GM19025 (cell line): ENCODE measurements around the gene FLRT2.

Experiments used
- ATAC-seq: cut with Tn5 transposase; IDR thresholded peaks from one replicate; pipeline ENCODE4 v1.9.1; 2021; ENCODE audit warnings: mild to moderate bottlenecking, low read depth, moderate library complexity; ENCODE audit not compliant: unreplicated experiment

The FLRT2 gene

GRCh38 chr14:85530626-85531025, 682 bp downstream of the FLRT2 start:
- no peak for ATAC-seq

- no peak for ATAC-seq
These were observed 1.2 kb downstream of the FLRT2 start for GRCh38 chr14:85531141-85531586.

GRCh38 chr14:85531587-85532373, 1.8 kb downstream of the FLRT2 start:
- ATAC-seq, result no peak

DNA sequence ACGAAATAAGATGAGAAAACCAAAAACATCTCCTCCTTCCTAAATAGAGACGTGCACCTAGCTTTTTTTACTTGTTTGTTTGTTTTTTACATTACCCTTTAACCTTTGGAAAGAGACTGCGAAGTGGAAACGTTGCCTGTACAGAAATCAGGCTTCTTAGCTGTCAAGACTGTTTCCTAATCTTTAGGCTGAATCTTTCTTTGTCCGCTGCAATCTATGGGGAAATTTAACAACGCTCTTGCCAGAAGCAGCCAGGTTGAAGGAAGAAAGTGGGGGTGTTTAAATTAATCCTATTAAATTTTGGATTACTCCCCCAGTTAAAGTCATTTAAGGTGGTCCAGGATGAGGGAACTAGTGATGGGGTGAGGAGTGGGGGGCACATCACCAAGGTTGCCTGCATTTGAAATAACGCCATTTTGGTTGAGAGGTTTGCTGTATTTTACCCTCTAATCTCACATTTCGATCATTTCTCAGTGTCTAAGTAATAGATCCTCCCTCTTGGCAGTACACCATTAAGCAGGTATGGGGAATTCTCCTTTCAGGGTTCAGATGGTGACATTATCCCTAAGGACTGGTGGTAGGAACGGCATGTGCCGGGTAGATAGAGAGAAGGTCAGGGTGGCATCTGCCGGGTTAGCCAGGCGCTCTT, 2.6 kb downstream of the FLRT2 start:
- no peak for ATAC-seq

DNA sequence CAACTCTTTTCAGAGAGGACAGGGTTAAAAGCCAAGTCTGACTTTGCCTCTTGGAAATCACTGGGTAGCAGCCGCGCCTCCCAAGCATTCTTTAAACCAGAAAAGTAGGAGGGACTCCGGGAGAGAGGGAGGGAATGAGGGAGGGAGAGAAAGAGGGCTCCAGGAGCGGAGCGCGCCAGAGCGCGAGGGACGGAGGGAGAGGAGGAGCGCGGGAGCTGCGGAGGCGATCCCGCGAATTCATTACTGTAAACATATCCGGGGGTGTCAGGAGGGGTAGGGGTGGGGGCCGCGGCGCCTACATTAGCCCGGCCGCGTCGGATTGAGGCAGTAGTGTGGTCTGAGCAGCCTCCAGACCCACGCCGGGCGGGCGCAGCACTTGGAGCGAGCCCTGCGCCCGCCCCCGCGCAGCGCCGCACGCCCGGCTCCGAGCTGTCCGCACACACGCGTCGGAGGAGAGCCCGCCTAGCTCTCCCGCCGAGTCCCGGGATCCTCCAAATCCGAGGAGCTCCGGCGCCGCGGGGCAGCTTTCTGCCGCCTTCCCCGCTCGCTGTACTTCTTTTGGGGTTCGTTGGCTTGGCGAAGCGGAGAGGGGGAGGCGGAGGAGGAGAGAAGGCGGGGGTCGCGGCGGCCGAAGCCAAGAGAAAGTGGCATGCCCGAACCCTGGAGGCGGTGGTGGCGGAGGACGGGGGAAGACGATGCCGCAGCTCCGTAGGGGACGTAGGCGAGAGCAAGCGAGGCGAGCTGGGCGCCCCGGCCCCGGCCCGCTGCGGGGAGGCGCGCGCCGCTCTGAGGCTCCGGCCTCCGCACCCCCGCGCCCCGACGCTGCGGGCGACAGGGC, 3.3 kb downstream of the FLRT2 start:
- ATAC-seq, result no peak

DNA sequence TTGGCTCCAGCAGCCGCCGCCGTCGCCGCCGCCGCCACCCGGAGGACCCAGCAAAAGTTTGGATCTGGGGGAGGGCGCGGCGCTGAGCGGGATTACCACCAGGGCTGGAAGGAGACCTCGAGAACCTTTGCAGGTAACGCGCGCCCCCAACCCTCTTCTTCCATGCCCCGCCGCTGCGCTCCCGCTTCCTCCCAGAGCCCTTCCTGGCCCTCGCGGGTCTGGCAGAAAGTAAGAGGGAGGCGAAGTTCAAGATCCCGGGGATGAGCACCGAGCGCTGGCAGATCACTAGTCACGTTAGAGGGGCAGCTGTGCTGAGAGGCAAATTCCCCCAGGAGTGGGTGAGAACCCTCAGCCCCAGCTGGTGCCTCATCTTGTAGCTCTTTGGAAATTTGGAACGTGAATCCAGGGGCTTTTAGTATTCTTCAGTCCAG, 3.9 kb downstream of the FLRT2 start:
- ATAC-seq, result no peak

GRCh38 chr14:85534458-85535293, 4.7 kb downstream of the FLRT2 start:
- ATAC-seq, result no peak

DNA sequence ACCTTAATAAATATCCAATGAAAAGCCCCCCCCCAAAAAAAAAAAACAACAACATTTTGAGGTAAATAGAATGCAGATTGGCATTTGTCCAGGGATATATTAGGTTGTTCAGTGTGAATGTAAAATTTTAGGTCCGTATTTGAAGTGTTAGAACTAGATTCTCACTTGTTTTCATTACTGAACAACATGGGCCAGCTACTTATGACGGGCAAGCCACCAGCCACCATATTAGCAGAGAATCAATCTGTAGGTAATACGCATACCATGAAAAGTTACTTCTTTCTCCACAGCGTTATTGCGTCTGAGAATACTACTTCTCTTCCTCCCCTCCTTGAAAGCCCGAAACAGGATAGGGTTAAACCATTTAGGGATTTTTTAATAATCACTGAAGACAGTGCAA, 5.4 kb downstream of the FLRT2 start:
- no peak for ATAC-seq

DNA sequence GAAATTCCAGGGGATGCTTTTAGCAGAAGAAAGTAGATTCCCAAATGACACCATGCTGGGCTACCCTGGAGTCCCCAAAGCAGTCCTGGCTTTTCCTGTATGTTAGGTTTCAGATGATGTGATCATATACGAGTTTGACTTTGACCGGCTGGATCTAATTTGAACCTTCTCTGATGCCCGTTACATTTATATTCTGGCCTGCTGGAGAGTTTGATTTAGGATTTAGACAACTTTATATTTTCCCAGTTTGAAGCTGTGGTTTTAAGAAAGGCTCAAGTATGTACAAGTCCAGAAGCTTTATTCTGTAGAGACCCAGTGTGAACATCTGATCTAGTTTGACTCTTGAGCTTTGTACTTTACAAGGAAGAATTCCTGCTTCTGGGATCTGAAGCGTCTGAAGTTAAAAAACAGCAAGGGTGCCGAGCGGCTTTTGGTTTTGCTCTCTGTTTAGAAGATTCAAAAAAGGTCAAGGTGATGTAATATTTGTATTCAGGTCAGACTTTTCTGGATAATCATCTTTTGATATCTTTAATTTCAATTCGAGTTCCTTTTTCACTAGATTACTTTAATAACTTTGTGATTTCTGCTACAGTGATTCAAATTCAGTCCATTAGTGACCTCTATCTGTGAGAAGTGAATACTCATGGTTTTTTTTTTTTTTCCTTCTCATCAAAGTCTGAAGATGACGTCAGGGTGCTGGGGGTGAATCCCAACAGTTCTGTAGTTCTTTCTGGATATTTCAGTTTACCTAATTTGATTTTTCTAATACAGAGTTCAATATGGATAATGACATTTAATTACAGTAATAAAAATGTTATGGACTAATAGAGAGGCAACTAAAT, 6.3 kb downstream of the FLRT2 start:
- no peak for ATAC-seq

GRCh38 chr14:85536833-85537190, 6.9 kb downstream of the FLRT2 start:
- ATAC-seq, result no peak

DNA sequence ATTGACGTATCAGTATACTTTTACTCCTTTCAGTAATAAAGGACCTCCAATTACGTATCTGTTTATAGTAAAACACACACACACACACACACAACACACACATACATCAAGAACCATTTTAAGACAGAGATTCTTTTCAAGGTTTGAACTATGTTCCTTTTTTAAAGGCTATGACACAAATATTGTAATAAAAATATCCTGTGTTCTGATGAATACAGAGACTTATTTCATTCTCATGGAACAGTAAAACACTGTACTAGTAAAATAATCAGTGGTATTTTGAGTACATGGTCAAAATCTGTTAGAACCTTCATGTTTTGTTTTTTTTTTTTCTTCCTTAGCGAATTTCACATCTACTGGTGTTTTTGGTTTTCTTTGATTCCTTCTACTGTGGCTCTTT, 7.6 kb downstream of the FLRT2 start:
- ATAC-seq, result no peak

GRCh38 chr14:85538636-85539035, 8.7 kb downstream of the FLRT2 start:
- no peak for ATAC-seq

GRCh38 chr14:85539510-85539909, 9.6 kb downstream of the FLRT2 start:
- no peak for ATAC-seq

DNA sequence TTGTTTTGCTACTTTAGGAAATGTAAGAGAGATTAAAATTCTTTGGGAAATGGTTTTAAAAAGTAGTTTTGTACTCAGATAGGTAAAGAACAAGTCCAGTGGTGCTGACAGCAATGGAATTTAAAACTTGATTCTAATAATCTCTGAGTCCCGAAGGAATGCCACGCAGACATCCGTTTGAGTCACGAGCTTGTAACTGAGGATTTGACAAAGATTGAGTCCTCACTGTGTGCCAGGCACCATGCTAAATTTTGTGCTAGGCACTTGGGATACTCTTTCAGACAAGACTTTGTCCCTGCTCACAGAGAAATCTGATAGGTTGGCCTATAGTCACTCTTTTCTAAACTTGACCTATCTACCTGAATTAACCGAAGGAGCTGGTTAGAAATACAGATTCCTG, 12.7 kb downstream of the FLRT2 start:
- no peak for ATAC-seq

GRCh38 chr14:85545738-85546137, 15.8 kb downstream of the FLRT2 start:
- no peak for ATAC-seq

GRCh38 chr14:85546390-85546789, 16.4 kb downstream of the FLRT2 start:
- no peak for ATAC-seq

DNA sequence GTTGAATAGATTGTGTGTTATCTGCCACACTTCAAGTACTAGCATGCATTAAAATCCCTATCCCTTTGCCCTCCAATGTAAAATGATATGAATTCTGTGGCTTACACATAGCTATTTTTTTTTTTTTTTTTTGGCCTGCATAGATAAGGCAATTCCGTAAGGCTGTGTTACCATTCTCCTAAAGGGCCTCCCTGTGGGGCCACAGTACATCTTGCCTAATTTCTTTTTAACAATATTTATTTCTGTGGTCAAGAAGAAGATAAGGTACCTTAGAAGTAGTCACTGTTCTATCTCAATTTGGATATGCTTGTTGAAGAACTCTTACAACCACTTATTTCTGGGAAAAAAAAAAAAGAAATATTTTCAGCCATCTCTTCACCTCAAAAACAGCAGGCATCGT, 19.8 kb downstream of the FLRT2 start:
- no peak for ATAC-seq

GRCh38 chr14:85554106-85554505, 24.2 kb downstream of the FLRT2 start:
- ATAC-seq, result no peak

DNA sequence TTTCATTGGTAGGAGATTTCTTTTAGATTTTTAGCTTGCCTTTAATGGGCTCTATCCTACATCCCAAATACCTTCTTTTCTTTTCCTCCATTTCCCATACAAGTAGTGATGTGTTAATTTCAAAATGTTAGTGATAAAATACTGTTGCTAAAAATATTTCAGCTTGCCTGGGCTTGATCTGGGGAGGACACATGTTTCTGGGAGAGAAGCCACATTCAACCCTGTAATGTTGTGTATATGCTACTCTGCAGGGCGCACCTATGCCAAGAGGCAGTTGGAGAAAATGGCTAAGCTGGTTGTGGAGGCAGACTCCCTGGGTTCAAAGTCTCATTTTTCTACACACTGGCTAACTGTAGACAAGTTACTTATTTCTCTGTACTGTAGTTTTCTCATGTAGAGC, 26.3 kb downstream of the FLRT2 start:
- ATAC-seq, result no peak

DNA sequence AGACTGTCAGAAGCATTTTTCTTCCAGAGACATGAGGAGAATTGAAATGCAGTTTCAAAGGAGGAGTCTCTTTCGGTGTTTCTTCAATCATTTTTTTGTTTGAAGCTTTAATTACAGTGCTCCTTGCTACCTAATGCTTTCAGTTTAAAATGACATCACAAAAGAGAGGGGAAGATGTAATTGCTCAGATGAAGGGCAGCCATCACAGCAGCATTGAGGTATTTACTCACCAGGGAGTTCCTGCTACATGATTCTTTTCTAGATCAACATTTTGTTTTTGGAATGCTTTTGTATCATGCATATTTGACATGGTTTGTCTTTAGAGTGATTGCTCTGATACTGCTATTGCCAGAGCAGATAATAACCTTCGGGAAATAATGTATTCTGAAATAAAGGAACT, 28.6 kb downstream of the FLRT2 start:
- ATAC-seq, result no peak
